ENCODE data around the gene LRRC41. TPM values are rescaled to one million over a fixed set of nuclear protein-coding genes. Genes with fewer than 3 reads are reported as not detected.

Gene LRRC41
- total and polyA plus RNA-seq, 2 of the 13 experiments (the other 11 are each of a cell fraction or from before 2014, with no cell fraction given): 48.1 to 53.6 TPM

GRCh38 chr1:46295306-46295705 lies 8.1 kb downstream of the LRRC41 start:
- CTCF ChIA-PET (ENCODE audit: low intra/inter-chr PET ratio, low total read pairs): no interaction called here
- 100% methylated on average over 2 of the region's 2 CpGs for WGBS (ENCODE audit: low lambda C conversion rate)

More at GRCh38 chr1:46295306-46295705, 8.1 kb downstream of the LRRC41 start:
- Histone ChIP-seq H3K9ac (ENCODE audit: insufficient read depth, low read depth, low read length) (no peak overlapping the region), H3K4me3 (replicated peaks in 1 of 3; ENCODE audit: insufficient read depth in 1 of 3, low read depth in 2 of 3, low read length in 3 of 3) (no peak overlapping the region), H4K20me1 (ENCODE audit: insufficient read depth, low read length) (no peaks in the 10 kb centered on the region), H3K79me2 (ENCODE audit: insufficient read depth, low read length) (peaks cover 26% of the 10 kb centered on the region), H2AFZ (ENCODE audit: low read length) (no peak overlapping the region), H3K36me3 (replicated peaks in 1 of 2; ENCODE audit: control insufficient read depth in 1 of 2, insufficient read depth in 2 of 2, low read length in 2 of 2) (peaks cover 13 to 55% of the 10 kb centered on the region in 2 experiments), H3K27ac (ENCODE audit: extremely low read length, insufficient read depth, low read length) (no peak overlapping the region), H3K27me3 (ENCODE audit: control insufficient read depth in 1 of 2, insufficient read depth in 2 of 2, low read length in 2 of 2) (no peaks in the 10 kb centered on the region), H3K4me2 (ENCODE audit: low read depth, low read length) (no peak overlapping the region), H3K9me3 (ENCODE audit: low read length) (no peaks in the 10 kb centered on the region), H3K4me1 (ENCODE audit: insufficient read depth, low read length) (peaks cover 17% of the 10 kb centered on the region)
- in situ Hi-C loops (cut with HindIII; ENCODE audit: extremely low pct_ligation_motif_present, low pct_unique_long_range_greater_than_20kb) (no loop called here), intact Hi-C loops (cut with micrococcal nuclease; ENCODE audit: unreplicated experiment) (no loop called here)
- FAIRE-seq: no peak
- no peak for DNase-seq (ENCODE audit: low spot score)
- POLR2A ChIA-PET: interaction anchor here (1.9 kb wide), 1 partner anchor 8 kb away, joined by 7 read pairs; the partner anchor contains the start of genes LRRC41 and UQCRH
- TF ChIP-seq POLR2AphosphoS2 (IDR thresholded peaks at IDR 0.05; ENCODE audit: low read depth, low read length) (0 out of 2 replicates have a peak, but pooled peaks have one; percentile 51), ZNF121 (CRISPR knock-in tag; IDR thresholded peaks at IDR 0.05) (no peak), JUND (CRISPR knock-in tag; IDR thresholded peaks at IDR 0.05) (no peak), ZBTB25 (CRISPR knock-in tag; IDR thresholded peaks at IDR 0.05) (no peak), TRAFD1 (CRISPR knock-in tag; IDR thresholded peaks at IDR 0.05; ENCODE audit: borderline replicate concordance) (no peak), MYPOP (CRISPR knock-in tag; IDR thresholded peaks at IDR 0.05) (no peak), ZNF180 (CRISPR knock-in tag; IDR thresholded peaks at IDR 0.05; ENCODE audit: borderline replicate concordance, low read depth) (no peak)
- no TSS peak for BruUV-seq (replicated peaks)
- no peak for ATAC-seq
